Measurements from ENCODE around the gene PTPRQ. TPM values are rescaled to one million over a fixed set of nuclear protein-coding genes. Genes with fewer than 3 reads are reported as not detected.

PTPRQ gene
- total RNA-seq, 2 donors from 2014 or later = 2.3 to 2.4 TPM

DNA sequence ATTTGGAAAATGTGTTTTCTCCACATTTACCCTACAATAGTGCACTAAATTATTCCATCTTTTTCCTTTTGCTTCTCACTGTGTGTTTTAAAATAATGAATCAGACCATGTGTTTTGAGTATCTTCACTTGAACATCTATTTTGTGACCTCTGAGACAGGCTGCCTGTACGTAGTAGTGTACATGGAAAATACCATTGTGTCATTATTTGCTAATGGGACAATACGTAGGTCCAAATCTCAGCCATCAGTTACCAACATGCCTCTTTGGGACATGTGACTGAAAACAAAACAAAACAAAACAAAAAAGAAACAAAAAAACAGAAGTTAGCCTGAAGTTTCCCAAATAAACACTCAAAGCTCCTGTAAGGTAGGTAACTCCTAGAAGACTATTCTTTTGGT lies 256.3 kb downstream of the PTPRQ start:
- no peaks in the 10 kb centered on the region for H3K27me3 ChIP-seq (replicated peaks; ENCODE audit: insufficient read depth)

DNA sequence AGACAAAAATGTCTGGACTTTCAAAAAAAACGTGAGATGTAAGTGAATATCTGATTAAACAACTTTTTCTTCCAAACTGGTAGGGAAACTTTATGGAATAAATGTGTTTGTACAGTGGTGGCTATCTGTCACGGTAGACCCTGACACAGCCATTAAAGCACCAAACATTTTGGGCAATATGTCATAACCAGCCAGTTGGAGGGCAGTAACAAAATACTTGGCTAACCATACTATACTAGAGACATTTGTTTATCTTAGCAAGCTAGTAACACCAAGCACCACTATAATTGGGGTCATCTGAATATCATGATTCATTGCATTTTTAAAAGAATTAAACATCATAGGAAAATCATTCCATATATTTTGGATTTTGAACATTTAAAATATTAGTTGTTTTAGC lies 257.4 kb downstream of the PTPRQ start:
- Histone ChIP-seq H3K4me1 (ENCODE audit: control insufficient read depth in 1 of 2, low read depth in 2 of 2) (peaks cover 3 to 21% of the 10 kb centered on the region in 2 donors), H3K27ac (no peak overlapping the region), H3K36me3 (no peaks in the 10 kb centered on the region), H3K27me3 (replicated peaks; ENCODE audit: insufficient read depth) (no peaks in the 10 kb centered on the region), H3K4me3 (no peak overlapping the region), H3K9me3 (no peaks in the 10 kb centered on the region)
- ATAC-seq (ENCODE audit: insufficient number of reproducible peaks, low FRiP score, low read depth) = no peak
- no peak for DNase-seq (ENCODE audit: low spot score)
- TF ChIP-seq, protein P1, sequence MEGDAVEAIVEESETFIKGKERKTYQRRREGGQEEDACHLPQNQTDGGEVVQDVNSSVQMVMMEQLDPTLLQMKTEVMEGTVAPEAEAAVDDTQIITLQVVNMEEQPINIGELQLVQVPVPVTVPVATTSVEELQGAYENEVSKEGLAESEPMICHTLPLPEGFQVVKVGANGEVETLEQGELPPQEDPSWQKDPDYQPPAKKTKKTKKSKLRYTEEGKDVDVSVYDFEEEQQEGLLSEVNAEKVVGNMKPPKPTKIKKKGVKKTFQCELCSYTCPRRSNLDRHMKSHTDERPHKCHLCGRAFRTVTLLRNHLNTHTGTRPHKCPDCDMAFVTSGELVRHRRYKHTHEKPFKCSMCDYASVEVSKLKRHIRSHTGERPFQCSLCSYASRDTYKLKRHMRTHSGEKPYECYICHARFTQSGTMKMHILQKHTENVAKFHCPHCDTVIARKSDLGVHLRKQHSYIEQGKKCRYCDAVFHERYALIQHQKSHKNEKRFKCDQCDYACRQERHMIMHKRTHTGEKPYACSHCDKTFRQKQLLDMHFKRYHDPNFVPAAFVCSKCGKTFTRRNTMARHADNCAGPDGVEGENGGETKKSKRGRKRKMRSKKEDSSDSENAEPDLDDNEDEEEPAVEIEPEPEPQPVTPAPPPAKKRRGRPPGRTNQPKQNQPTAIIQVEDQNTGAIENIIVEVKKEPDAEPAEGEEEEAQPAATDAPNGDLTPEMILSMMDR (IDR thresholded peaks at IDR 0.05) = no peak

More for the DNA sequence above, 256.3 kb downstream of the PTPRQ start:
- TF ChIP-seq, protein P1 (IDR thresholded peaks at IDR 0.05) = no peak
- Histone ChIP-seq H3K27ac (no peak overlapping the region), H3K9me3 (no peaks in the 10 kb centered on the region), H3K36me3 (no peaks in the 10 kb centered on the region), H3K4me3 (no peak overlapping the region), H3K4me1 (ENCODE audit: control insufficient read depth in 1 of 2, low read depth in 2 of 2) (peaks cover 0 to 13% of the 10 kb centered on the region in 2 donors)
- DNase-seq (ENCODE audit: low spot score) (no peak), ATAC-seq (ENCODE audit: insufficient number of reproducible peaks, low FRiP score, low read depth) (no peak)

DNA sequence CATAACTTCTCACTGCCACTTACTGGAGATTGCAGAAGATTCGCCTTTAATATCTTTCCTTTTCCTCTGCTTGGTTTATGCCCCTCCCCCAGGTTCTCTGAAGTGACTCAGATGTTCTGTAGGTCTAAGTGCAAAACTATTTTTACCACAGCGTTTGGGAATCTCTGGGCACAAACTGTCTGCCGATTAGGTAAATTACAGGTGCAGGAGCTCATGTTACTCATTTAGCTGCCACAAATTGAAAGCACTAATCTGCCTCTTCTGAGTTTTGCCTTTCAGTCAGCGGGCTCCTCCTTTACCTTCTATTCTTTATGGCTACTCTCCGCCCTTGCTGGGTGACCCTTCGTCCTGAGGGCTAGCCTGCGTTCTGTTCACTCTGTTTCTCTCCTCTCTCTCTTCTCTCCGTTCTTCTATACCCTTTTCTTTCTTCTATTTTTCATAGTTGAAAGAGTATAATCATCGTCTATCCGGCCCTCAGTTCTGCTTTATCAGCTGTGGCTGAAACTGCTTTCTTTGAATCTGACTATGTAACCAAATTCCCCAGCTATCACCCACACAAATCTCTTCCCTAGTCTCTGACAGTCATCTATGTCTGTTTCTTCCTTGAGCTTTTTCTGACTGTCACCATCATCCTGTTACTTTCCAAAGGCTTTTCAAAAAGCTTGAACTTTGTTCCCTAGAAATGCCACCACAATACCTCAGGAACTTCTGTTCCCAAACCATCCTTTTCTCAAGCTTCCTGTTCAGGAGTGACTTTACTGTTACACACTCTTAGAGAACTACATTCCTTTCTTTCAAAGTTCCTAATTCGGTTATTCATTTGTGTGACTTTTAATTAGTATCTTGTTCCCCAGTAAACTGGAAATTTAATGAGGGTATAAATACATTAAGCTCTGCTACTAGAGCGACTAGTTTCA lies 259.1 kb downstream of the PTPRQ start:
- Histone ChIP-seq H3K4me1 (ENCODE audit: control insufficient read depth in 1 of 2, low read depth in 2 of 2) (peaks cover 3 to 21% of the 10 kb centered on the region in 2 donors), H3K27ac (no peak overlapping the region), H3K36me3 (no peaks in the 10 kb centered on the region), H3K4me3 (no peak overlapping the region), H3K9me3 (no peaks in the 10 kb centered on the region), H3K27me3 (replicated peaks; ENCODE audit: insufficient read depth) (no peaks in the 10 kb centered on the region)
- ATAC-seq (ENCODE audit: insufficient number of reproducible peaks, low FRiP score, low read depth) (no peak), DNase-seq (ENCODE audit: low spot score) (no peak)
- TF ChIP-seq, protein P1 (IDR thresholded peaks at IDR 0.05) = no peak

DNA sequence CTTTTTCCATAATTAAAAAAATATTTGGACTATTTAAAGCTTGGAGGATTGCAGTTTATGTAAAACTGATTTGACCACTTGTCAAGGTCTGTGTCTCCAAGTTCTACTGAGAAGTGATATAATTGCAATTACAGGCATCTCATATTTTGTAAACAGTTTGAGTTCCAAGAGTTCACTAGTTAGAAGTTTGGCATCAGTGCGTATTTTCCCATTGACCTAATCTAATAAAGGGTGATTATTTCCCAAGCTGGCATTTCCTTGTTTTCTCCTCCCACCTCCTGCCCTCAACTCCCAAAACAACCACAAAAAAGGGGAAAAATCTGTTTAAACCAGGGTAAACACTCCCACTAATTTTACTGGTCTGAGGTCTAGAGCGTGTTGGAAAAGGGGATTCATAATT lies 260.4 kb downstream of the PTPRQ start:
- TF ChIP-seq, protein P1 (IDR thresholded peaks at IDR 0.05) = no peak

DNA sequence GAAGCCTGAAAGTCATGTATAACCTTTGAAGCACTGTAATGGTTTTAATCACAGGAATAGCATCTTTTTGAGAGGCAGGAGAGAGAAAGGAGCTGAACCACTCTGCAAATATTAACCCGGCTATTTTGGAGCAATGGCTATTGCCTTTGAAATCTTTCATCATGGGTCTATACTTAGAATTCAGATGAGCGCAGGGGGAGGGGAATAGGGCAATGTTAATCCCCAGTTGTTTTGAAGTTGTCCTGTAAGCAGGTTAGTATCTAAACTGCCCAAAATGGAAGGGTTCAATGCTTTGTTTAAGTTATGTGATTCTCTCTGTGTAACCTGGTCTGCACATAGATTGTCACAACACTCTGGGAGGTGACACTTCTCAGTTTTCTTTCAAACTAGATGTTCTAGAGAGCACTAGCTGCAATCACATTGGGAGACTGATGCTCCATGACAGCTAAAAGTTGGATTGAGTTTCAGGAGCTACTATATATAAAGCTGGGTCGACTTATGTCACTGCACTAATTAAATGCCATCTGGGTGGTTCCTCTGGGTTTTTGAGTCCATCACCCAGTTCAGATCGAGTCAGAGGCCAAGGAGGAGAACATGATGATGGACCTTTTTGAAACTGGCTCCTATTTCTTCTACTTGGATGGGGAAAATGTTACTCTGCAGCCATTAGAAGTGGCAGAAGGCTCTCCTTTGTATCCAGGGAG lies 263.2 kb downstream of the PTPRQ start, which contains the start of gene MYF6:
TSS of gene MYF6 (plus strand) at position 509 of the 704 bp plus-strand sequence. CDS start at position 595, 86 bp downstream.
- TF ChIP-seq, protein P1 (IDR thresholded peaks at IDR 0.05) = no peak
- Histone ChIP-seq H3K4me1 (ENCODE audit: control insufficient read depth in 1 of 2, low read depth in 2 of 2) (peaks cover 3 to 21% of the 10 kb centered on the region in 2 donors), H3K27ac (no peak within 1 kb of the TSS), H3K27me3 (replicated peaks; ENCODE audit: insufficient read depth) (no peaks in the 10 kb centered on the region), H3K9me3 (no peaks in the 10 kb centered on the region), H3K4me3 (peak within 1 kb of the TSS; percentile 12), H3K36me3 (no peaks in the 10 kb centered on the region)
- DNase-seq (ENCODE audit: low spot score) (no peak), ATAC-seq (ENCODE audit: insufficient number of reproducible peaks, low FRiP score, low read depth) (no peak)

More for the DNA sequence above, 260.4 kb downstream of the PTPRQ start:
- no peak for DNase-seq (ENCODE audit: low spot score)
- Histone ChIP-seq H3K27ac (no peak overlapping the region), H3K4me3 (no peak overlapping the region), H3K27me3 (replicated peaks; ENCODE audit: insufficient read depth) (no peaks in the 10 kb centered on the region), H3K36me3 (no peaks in the 10 kb centered on the region), H3K9me3 (no peaks in the 10 kb centered on the region), H3K4me1 (ENCODE audit: control insufficient read depth in 1 of 2, low read depth in 2 of 2) (peaks cover 3 to 21% of the 10 kb centered on the region in 2 donors)
- no peak for ATAC-seq (ENCODE audit: insufficient number of reproducible peaks, low FRiP score, low read depth)
